Activated T-helper 1 cell treated with Interleukin-2 at 50 U/mL for 16 hours (primary cell): ENCODE results near the gene HACE1.
"Not testable (repeated sequence)": the region's sequence is repeated elsewhere in the genome, so short reads cannot be mapped to it uniquely, and the experiment has no call there.

ENCODE experiments used
- DNase-seq: peaks from one replicate; pipeline ENCODE4 v3.0.0-alpha.2; 2020; ENCODE audit warnings: low read depth

The HACE1 gene

GRCh38 chr6:104859225-104860146 is at the start of gene HACE1:
HACE1 (minus strand) TSS chr6:104859919; CDS start chr6:104859642, 277 bp downstream.
- peak; percentile 74 for DNase-seq

- DNase-seq, result no peak
Observed at GRCh38 chr6:104908888-104909525, 49.3 kb upstream of the HACE1 start.

- no peak for DNase-seq
Observed at GRCh38 chr6:104908031-104908887, 48.5 kb upstream of the HACE1 start.

- DNase-seq, result not testable (repeated sequence)
Observed at GRCh38 chr6:104898893-104899292, 39.2 kb upstream of the HACE1 start.

GRCh38 chr6:104896914-104897313 is 37.2 kb upstream of the HACE1 start:
- DNase-seq, result no peak

GRCh38 chr6:104888066-104888465 is 28.3 kb upstream of the HACE1 start:
- DNase-seq, result no peak

- no peak for DNase-seq
Observed at GRCh38 chr6:104887350-104887749, 27.6 kb upstream of the HACE1 start.

- no peak for DNase-seq
Observed at GRCh38 chr6:104885518-104886043, 25.9 kb upstream of the HACE1 start.

- DNase-seq, result no peak
Observed at GRCh38 chr6:104884867-104885517, 25.3 kb upstream of the HACE1 start.

- DNase-seq, result no peak
Observed at GRCh38 chr6:104881964-104882668, 22.4 kb upstream of the HACE1 start.

GRCh38 chr6:104862456-104862855 is 2.7 kb upstream of the HACE1 start:
- no peak for DNase-seq

- no peak for DNase-seq
Observed at GRCh38 chr6:104860221-104860620, 502 bp upstream of the HACE1 start.

GRCh38 chr6:104858642-104859041 is 1.1 kb downstream of the HACE1 start:
- DNase-seq, result no peak

- DNase-seq, result no peak
Observed at GRCh38 chr6:104855507-104855906, 4.2 kb downstream of the HACE1 start.

GRCh38 chr6:104847721-104848120 is 12.0 kb downstream of the HACE1 start:
- not testable (repeated sequence) for DNase-seq

- no peak for DNase-seq
Observed at GRCh38 chr6:104843229-104843628, 16.5 kb downstream of the HACE1 start.

GRCh38 chr6:104837158-104837557 is 22.6 kb downstream of the HACE1 start:
- no peak for DNase-seq

- DNase-seq, result not testable (repeated sequence)
Observed at GRCh38 chr6:104836479-104837020, 23.2 kb downstream of the HACE1 start.

GRCh38 chr6:104835782-104836181 is 23.9 kb downstream of the HACE1 start:
- DNase-seq, result no peak

GRCh38 chr6:104829183-104829958 is 30.3 kb downstream of the HACE1 start:
- DNase-seq, result no peak
